LNCAP (cell line): ENCODE measurements around the gene CHD6.

Source experiments
- TF ChIP-seq, protein P1 (sequence below): fragments of 450-650 bp; IDR thresholded peaks from 2 replicates; pipeline ENCODE4 v1.5.1; 2017; ENCODE audit warnings: mild to moderate bottlenecking

CHD6 gene

DNA sequence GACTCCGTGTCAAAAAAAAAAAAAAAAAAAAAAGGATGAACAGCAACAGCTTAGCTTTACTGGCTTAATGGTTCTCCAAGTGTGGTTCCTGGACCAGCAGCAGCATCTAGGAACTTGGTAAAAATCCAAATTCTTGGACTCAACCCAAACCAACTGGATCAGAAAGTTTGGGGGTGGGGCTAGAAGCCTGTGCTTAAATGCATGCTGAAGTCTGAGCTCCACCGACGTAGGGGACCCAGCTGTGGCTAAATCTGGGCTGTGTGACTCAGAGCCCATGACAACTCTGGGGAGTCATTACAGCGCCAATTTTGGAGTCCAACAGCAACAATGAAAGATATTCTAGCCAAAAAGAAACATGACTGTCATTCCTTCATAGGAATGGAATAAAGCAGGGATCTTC is 13.6 kb upstream of the CHD6 start:
- TF ChIP-seq, protein P1, sequence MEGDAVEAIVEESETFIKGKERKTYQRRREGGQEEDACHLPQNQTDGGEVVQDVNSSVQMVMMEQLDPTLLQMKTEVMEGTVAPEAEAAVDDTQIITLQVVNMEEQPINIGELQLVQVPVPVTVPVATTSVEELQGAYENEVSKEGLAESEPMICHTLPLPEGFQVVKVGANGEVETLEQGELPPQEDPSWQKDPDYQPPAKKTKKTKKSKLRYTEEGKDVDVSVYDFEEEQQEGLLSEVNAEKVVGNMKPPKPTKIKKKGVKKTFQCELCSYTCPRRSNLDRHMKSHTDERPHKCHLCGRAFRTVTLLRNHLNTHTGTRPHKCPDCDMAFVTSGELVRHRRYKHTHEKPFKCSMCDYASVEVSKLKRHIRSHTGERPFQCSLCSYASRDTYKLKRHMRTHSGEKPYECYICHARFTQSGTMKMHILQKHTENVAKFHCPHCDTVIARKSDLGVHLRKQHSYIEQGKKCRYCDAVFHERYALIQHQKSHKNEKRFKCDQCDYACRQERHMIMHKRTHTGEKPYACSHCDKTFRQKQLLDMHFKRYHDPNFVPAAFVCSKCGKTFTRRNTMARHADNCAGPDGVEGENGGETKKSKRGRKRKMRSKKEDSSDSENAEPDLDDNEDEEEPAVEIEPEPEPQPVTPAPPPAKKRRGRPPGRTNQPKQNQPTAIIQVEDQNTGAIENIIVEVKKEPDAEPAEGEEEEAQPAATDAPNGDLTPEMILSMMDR: no peak

DNA sequence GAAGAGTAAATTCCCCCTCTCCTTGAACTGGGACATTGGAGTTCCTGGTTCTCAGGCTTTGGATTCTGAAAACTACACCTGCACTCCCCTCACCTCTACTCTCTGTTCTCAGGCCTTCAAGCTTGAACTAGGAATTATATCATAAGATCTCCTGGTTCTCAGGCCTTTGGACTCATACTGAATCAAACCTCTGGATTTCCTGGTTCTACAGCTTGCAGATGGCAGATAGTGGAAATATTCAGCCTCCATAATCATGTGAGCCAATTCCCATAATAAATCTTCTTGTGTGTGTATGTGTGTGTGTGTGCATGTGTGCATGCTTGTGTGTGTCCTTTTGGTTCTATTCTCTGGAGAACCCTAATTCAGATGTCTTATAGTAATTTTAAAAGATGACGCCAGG is 12.7 kb upstream of the CHD6 start:
- TF ChIP-seq, protein P1: no peak

DNA sequence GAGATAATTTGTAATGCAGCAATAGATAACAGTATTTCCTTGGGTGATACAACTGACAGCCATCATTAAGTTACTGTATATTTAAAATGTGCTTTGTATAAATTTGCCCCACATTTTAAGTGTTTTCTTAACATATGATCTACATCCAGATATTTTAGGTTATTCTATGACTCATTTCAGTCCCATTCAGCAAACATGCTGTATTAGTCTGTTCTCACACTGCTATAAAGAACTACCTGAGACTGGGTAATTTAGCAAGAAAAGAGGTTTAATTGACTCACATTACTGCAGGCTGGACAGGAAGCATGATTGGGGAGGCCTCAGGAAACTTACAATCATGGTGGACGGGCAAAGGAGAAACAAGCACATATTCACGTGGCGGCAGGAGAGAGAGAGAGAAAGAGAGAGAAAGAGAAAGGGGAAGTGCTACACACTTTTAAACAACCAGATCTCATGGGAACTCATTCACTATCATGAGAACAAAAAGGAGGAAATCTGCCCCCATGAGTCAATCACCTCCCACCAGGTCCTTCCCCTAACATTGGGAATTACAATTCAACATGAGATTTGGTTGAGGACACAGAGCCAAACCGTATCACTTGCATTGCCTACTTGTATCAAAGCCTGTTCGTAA is 9.6 kb upstream of the CHD6 start:
- TF ChIP-seq, protein P1: no peak

DNA sequence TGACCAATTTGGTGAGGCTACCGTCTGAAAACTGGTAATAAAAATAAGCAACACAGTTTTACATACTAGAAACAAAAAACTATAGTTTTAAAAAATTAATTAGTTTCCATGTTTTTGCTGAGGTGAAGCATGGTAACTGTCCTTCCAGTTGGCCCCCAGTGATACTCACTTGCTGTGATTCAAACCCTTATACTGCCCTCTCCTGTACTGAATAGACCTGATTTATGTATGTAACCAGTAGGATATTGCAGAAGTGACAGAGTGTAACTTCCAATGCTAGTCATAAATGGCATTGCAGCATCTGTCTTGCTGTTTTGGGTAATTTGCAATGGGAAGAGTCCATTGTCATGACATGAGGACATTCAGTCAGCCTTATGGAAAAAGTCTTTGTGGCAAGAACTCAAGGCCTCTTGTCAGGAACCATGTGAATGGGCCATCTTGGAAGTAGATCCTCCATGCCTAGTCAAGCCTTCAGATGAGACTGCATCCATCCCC is 8.9 kb upstream of the CHD6 start:
- TF ChIP-seq, protein P1: no peak

DNA sequence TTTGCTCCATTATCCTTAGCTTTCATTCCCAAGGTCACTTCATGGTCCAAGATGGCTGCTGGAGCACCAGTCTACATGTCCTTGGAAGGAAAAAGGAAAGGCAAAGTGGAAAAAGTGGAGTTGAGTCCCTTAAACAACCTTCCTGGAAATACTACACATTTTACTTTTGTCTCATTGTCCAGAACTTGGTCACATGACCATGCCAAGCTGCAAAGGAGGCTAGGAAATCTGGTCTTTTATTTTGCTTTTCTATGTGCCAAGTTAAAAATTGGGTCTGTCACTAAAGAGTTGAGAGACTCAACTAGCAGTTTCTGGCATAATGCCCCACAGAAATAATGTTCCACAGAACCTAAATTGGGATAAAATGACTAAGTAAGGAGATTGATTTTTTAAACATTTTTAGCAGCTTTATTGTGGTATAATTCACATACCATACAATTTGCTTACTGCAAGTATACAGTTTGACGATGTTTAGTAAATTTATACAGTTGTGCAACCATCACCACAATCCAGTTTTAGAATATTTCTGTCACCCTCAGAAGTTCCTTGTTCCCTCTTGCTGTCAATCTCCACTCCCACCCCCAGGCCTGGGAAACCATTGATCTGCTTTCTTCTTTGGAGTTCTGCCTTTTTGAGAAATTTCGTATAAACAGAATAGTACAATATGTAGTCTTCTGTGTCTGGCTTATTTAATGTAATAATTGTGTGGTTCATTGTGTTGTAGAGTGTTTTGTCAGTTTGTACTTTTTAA is 5.6 kb upstream of the CHD6 start:
- TF ChIP-seq, protein P1: no peak

DNA sequence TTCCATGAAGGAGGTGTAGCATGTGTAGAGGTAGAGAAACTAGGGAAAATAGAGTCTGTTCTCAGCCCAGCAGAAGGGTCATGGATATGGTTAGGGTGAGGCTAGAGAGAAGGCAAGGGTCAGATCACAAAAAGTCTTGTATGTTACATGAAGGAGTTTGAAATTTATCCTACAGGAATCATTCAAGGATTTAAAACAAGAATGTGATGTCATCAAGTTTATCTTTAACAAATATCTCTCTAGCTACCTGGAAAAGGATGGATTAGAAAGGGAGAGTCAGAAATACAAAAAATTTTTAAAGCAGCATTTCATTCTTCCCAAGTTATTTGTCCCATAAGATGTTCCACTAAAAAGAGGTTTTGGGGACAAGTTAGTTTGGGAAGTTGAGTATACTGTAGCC is 4.4 kb upstream of the CHD6 start:
- TF ChIP-seq, protein P1: no peak

DNA sequence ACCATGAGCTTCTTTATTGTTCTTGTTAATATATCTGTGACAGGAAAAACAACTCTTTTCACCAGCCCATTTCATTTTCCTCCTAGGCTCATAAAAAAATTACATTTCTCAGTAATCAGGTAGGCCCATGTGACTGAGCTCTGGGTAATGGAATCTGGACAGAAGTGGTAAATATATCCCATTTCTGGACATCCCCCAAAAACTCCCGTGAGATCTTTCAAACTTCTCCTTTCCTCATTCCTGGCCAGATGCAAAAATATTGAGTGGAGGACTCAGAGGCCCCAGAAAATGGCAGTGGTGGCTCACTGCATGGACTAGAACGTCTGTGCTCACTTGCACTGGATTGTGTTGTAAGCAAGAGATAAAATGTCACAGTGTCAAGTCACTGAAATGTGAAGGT is 3.8 kb upstream of the CHD6 start:
- TF ChIP-seq, protein P1: no peak
